ENCODE results near the gene LRRC10B. TPM values are rescaled to one million over a fixed set of nuclear protein-coding genes. Genes with fewer than 3 reads are reported as not detected.

The LRRC10B gene
- total and polyA plus RNA-seq, 3 donors from 2014 or later: 4.8 to 6.4 (median 5.5) TPM

DNA sequence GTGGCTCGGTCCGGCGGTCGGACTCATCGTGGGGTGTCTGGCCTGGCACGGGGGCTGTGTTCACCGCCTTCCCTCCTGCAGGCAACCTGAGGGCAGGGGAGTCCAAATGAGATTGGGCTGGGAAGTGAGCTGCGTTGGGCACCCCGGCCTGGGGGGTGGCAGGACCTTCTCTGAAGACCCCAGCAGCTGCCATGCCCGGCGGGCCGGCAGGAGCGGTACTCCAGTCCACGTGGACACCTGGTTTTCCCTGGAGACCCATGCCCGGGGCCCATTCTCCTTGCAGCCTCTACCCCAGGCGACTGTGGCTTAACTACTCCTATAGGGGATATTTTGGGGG lies 24.5 kb downstream of the LRRC10B start:
- H3K4me3 ChIP-seq: no peak overlapping the region
- peaks cover 25% of the 10 kb centered on the region for H3K4me1 ChIP-seq
- no peak overlapping the region for H3K27ac ChIP-seq
- DNase-seq: no peak
- no peaks in the 10 kb centered on the region for H3K9me3 ChIP-seq
- H3K36me3 ChIP-seq (ENCODE audit: low read depth, missing control alignments): no peaks in the 10 kb centered on the region
- WGBS, 2 donors: 92 to 100% methylated on average over 8 to 16 of the region's 16 CpGs
- no peak for TF ChIP-seq POLR2A (IDR thresholded peaks at IDR 0.05)
- TF ChIP-seq, protein P1, sequence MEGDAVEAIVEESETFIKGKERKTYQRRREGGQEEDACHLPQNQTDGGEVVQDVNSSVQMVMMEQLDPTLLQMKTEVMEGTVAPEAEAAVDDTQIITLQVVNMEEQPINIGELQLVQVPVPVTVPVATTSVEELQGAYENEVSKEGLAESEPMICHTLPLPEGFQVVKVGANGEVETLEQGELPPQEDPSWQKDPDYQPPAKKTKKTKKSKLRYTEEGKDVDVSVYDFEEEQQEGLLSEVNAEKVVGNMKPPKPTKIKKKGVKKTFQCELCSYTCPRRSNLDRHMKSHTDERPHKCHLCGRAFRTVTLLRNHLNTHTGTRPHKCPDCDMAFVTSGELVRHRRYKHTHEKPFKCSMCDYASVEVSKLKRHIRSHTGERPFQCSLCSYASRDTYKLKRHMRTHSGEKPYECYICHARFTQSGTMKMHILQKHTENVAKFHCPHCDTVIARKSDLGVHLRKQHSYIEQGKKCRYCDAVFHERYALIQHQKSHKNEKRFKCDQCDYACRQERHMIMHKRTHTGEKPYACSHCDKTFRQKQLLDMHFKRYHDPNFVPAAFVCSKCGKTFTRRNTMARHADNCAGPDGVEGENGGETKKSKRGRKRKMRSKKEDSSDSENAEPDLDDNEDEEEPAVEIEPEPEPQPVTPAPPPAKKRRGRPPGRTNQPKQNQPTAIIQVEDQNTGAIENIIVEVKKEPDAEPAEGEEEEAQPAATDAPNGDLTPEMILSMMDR (IDR thresholded peaks at IDR 0.05): no peak
- H3K27me3 ChIP-seq: no peaks in the 10 kb centered on the region
- intact Hi-C loops (cut with DNase I; ENCODE audit: low total_unique reads): no loop called here

DNA sequence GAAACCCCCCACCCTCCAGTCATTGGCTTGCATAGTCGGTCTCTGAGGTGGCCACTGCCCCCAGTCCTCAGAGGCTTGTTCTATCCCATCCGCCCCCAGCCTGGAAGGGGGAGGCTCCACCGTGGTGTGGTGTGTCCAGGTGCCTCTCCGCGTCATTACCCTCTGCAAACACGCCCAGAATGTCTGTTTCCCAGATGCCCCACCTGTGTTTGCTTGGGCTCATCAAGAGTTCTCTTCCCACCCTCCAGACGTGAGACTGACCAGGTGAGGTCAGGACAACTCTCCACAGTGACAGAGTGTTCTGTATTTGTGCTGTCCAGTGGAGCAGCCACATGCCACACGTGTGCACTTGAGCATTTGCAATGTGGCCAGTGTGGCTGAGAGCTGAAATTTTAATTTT lies 24.9 kb downstream of the LRRC10B start:
- WGBS, 2 donors: 86 to 100% methylated on average over 4 to 8 of the region's 8 CpGs

DNA sequence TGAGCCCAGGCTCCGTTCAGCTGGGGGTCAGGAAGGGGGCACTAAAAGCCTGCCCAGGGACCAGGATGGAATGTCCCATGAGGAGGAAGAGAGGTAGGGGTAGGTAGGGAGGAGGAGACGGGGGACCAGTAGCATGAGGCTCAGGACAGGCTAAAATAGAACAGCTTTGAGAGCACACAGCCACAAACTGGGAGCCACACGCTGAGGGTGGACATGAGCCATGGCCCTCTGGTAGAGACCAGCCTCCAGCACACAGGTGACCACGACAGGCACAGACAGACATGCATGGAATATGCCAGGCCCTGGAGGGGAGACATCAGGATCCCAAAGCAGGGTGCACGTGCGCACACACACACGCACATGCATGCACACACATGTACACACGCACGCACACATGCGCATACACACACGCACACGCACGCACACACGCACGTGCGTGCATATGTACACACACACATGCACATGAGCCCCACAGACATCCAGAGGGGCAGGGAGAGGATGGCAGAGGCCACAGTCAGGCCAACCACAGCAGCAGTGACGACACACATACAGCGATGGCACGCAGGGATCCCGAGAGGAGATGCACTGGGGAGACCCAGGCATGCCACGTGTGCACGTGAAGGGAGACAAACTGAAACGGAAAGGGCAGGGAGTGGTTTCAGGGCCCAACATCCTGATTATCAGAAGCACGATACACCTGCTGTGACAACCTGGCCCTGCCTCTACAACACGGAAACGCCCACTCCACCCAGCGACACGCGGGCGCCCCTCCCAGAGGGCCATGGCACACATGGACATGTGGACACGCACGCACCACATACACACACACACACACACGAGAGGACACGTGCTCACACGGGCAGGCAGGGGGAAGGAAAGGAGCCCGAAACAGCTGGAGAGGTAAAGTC lies 25.7 kb downstream of the LRRC10B start:
- TF ChIP-seq, protein P1 (IDR thresholded peaks at IDR 0.05): no peak
- TF ChIP-seq POLR2A (IDR thresholded peaks at IDR 0.05): no peak
- Histone ChIP-seq H3K36me3 (ENCODE audit: low read depth, missing control alignments) (no peaks in the 10 kb centered on the region), H3K9me3 (no peaks in the 10 kb centered on the region), H3K27me3 (no peaks in the 10 kb centered on the region), H3K4me1 (peaks cover 27% of the 10 kb centered on the region), H3K4me3 (no peak overlapping the region), H3K27ac (no peak overlapping the region)
- intact Hi-C loops (cut with DNase I; ENCODE audit: low total_unique reads): no loop called here
- 79 to 82% methylated on average over 22 to 36 of the region's 36 CpGs for WGBS, 2 donors
- no peak for DNase-seq

More for the DNA sequence above, 24.9 kb downstream of the LRRC10B start:
- TF ChIP-seq, protein P1 (IDR thresholded peaks at IDR 0.05): no peak
- no peak for TF ChIP-seq POLR2A (IDR thresholded peaks at IDR 0.05)
- H3K9me3 ChIP-seq: no peaks in the 10 kb centered on the region
- intact Hi-C loops (cut with DNase I; ENCODE audit: low total_unique reads): no loop called here
- no peak overlapping the region for H3K27ac ChIP-seq
- H3K4me1 ChIP-seq: peaks cover 25% of the 10 kb centered on the region
- H3K27me3 ChIP-seq: no peaks in the 10 kb centered on the region
- H3K36me3 ChIP-seq (ENCODE audit: low read depth, missing control alignments): no peaks in the 10 kb centered on the region
- no peak for DNase-seq
- H3K4me3 ChIP-seq: no peak overlapping the region

DNA sequence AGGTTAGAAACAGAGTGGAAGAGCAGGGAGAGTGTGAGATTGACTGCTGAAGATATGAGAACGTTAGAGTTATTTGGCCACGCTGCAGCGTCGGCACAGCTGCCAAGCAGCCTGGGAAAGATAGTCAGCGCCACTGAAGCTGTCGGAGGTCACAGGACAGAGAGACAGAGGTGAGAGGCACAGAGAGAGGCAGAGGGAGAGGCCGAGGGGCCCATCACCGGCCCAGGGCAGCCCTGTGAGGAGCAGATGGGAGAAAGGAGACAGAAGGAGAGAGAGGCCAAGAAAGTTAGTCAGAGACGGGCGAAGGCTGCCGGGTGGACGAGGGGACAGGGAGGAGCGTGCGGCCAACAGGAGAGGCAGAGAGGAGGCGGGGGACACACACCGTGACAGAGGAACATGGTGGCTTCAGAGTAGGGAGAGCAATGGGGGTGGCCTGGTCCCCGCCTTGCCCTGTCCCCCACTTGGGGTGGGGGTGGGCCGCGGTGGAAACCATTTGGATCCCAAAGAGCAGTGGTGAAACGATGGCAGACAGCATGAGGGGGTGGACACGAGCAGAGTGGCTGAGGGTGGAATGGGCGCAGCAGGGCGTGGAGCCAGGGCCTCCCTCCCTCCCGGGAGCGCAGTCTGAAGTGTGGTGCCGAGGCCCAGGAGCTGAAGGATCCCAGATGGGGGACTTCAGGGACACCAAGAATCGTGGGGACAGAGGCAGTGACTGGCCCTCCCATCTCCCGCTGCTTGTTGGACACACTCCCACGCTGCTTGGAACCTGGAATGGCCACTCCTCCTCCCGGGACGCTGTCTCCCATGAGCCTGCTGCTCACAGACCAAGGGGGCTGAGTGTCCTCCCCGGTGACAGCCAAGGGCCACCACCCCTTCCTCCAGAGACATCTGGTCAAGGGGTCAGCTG lies 26.6 kb downstream of the LRRC10B start:
- H3K27ac ChIP-seq: no peak overlapping the region
- H3K36me3 ChIP-seq (ENCODE audit: low read depth, missing control alignments): no peaks in the 10 kb centered on the region
- H3K4me1 ChIP-seq: peaks cover 31% of the 10 kb centered on the region
- WGBS, 2 donors: 52 to 61% methylated on average over 26 to 32 of the region's 32 CpGs
- H3K27me3 ChIP-seq: no peaks in the 10 kb centered on the region
- no peaks in the 10 kb centered on the region for H3K9me3 ChIP-seq
- intact Hi-C loops (cut with DNase I; ENCODE audit: low total_unique reads): no loop called here
- peak; percentile 42 for DNase-seq
- no peak overlapping the region for H3K4me3 ChIP-seq
- no peak for TF ChIP-seq POLR2A (IDR thresholded peaks at IDR 0.05)
- TF ChIP-seq, protein P1 (IDR thresholded peaks at IDR 0.05): no peak
